Astrocyte of the cerebellum (primary cell): ENCODE results near the gene KLF2.

Source experiments
- DNase-seq: peaks from one replicate; pipeline ENCODE4 v3.0.0-alpha.2; 2011; ENCODE audit warnings: low read depth
- H3K4me3 ChIP-seq: 2 replicates; pipeline ENCODE4 v1.5.1; 2011; ENCODE audit warnings: mild to moderate bottlenecking, low read depth, low read length, moderate library complexity
- CTCF ChIP-seq: IDR thresholded peaks from 2 replicates; pipeline ENCODE4 v1.5.1; 2012; ENCODE audit warnings: low read length, low read depth, moderate library complexity, mild to moderate bottlenecking; ENCODE audit errors: missing control alignments
- in situ Hi-C: cut with HindIII; loops from 2 replicates; pipeline ENCODE4 v1.10.0; 2017; ENCODE audit warnings: low sequenced_read_pairs

Gene KLF2

GRCh38 chr19:16351133-16351809 is 26.6 kb downstream of the KLF2 start:
- TF ChIP-seq CTCF: no peak
- H3K4me3 ChIP-seq: no peak overlapping the region
- DNase-seq: no peak
- in situ Hi-C loops: no loop called here

- in situ Hi-C loops: no loop called here
- TF ChIP-seq CTCF: no peak
- DNase-seq: no peak
- H3K4me3 ChIP-seq: no peak overlapping the region
These were observed 30.8 kb downstream of the KLF2 start for GRCh38 chr19:16355293-16356043.

GRCh38 chr19:16358456-16358855 is 33.8 kb downstream of the KLF2 start:
- in situ Hi-C loops: no loop called here
- TF ChIP-seq CTCF: no peak
- no peak overlapping the region for H3K4me3 ChIP-seq
- DNase-seq: no peak

- TF ChIP-seq CTCF: no peak
- DNase-seq: no peak
- no peak overlapping the region for H3K4me3 ChIP-seq
- in situ Hi-C loops: no loop called here
These were observed 34.4 kb downstream of the KLF2 start for GRCh38 chr19:16359074-16359473.

- TF ChIP-seq CTCF: no peak
- no peak overlapping the region for H3K4me3 ChIP-seq
- DNase-seq: no peak
- in situ Hi-C loops: no loop called here
These were observed 35.3 kb downstream of the KLF2 start for GRCh38 chr19:16359964-16360363.

- TF ChIP-seq CTCF: no peak
- H3K4me3 ChIP-seq: no peak overlapping the region
- in situ Hi-C loops: no loop called here
- no peak for DNase-seq
These were observed 36.1 kb downstream of the KLF2 start for GRCh38 chr19:16360738-16361137.
